ENCODE results near the gene XRCC4.

Gene XRCC4

DNA sequence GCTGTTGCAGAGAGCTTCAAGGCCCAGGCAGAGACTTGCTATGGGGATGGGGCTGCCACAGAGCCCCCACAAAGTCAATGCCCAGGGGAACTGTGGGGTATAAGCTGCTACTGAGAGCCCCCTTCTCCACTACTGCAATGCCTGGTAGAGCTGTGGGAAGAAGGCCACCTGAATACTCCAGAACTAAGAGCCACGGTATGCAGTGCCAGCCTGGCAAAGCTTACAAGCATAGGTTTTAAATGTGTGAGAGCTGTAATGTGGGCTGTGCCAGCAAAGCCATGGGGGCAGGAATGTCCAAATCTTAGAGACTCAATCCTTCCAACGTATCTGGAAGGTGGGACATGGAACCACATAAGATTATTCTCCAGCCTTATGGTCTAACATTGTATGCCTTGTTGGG, 49.2 kb downstream of the XRCC4 start:
- TF ChIP-seq, protein P1, sequence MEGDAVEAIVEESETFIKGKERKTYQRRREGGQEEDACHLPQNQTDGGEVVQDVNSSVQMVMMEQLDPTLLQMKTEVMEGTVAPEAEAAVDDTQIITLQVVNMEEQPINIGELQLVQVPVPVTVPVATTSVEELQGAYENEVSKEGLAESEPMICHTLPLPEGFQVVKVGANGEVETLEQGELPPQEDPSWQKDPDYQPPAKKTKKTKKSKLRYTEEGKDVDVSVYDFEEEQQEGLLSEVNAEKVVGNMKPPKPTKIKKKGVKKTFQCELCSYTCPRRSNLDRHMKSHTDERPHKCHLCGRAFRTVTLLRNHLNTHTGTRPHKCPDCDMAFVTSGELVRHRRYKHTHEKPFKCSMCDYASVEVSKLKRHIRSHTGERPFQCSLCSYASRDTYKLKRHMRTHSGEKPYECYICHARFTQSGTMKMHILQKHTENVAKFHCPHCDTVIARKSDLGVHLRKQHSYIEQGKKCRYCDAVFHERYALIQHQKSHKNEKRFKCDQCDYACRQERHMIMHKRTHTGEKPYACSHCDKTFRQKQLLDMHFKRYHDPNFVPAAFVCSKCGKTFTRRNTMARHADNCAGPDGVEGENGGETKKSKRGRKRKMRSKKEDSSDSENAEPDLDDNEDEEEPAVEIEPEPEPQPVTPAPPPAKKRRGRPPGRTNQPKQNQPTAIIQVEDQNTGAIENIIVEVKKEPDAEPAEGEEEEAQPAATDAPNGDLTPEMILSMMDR (IDR thresholded peaks at IDR 0.05; ENCODE audit: low read depth, low read length, missing control alignments): no peak
- no peak for DNase-seq (ENCODE audit: extremely low read depth, low read depth)
- no peak overlapping the region for H3K4me3 ChIP-seq (replicated peaks; ENCODE audit: low read depth, low read length)

- no peak overlapping the region for H3K4me3 ChIP-seq (replicated peaks; ENCODE audit: low read depth, low read length)
- TF ChIP-seq, protein P1 (IDR thresholded peaks at IDR 0.05; ENCODE audit: low read depth, low read length, missing control alignments): no peak
- DNase-seq (ENCODE audit: extremely low read depth, low read depth): no peak
Observed at GRCh38 chr5:83133797-83134196, 56.5 kb downstream of the XRCC4 start.

- TF ChIP-seq, protein P1 (IDR thresholded peaks at IDR 0.05; ENCODE audit: low read depth, low read length, missing control alignments): no peak
- no peak overlapping the region for H3K4me3 ChIP-seq (replicated peaks; ENCODE audit: low read depth, low read length)
- DNase-seq (ENCODE audit: extremely low read depth, low read depth): no peak
Observed at GRCh38 chr5:83142526-83142925, 65.2 kb downstream of the XRCC4 start.

DNA sequence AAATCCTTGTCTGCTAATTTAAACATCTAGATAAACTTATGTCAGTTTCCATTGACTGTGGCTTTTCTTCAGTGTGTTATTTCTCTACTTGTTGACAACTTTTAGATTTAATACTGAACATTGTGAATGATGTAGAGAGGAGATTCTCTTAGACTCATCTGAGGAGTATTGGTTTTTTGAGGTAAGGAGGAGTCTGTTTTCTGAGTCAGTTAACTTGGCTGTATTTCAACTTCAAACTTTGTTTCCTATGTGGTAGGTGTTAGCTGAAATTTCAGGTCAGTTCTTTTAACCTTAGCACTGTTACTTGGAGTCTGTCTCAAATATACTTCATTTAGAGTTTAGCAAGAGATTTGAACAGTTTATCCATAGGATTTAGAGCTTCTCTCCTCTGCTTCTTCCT, 67.9 kb downstream of the XRCC4 start:
- TF ChIP-seq, protein P1 (IDR thresholded peaks at IDR 0.05; ENCODE audit: low read depth, low read length, missing control alignments): no peak
- DNase-seq (ENCODE audit: extremely low read depth, low read depth): no peak
- no peak overlapping the region for H3K4me3 ChIP-seq (replicated peaks; ENCODE audit: low read depth, low read length)

DNA sequence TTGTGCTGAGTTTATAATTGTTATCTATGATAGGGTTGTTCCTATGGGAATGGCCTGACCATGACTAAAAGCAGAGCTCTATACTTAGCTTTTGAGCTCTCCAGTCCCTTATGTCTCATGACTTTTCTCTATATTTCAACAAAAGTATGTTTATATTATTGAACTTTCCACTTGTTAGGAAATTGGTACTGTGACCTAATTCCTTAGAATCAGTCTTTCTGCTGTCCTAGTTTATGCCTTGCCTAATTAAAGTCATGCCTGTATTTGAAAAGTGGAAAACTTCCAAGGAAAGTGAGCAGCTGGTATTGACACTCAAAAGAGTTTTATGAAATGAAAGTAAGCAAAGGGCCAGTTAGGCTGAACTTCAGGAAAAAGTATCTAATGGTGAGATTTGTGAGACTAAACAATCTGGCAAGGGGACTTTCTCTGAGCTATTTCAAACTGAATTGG, 68.6 kb downstream of the XRCC4 start:
- TF ChIP-seq, protein P1 (IDR thresholded peaks at IDR 0.05; ENCODE audit: low read depth, low read length, missing control alignments): no peak
- H3K4me3 ChIP-seq (replicated peaks; ENCODE audit: low read depth, low read length): no peak overlapping the region
- DNase-seq (ENCODE audit: extremely low read depth, low read depth): no peak

- DNase-seq (ENCODE audit: extremely low read depth, low read depth): no peak
Observed at GRCh38 chr5:83146441-83146840, 69.1 kb downstream of the XRCC4 start.

DNA sequence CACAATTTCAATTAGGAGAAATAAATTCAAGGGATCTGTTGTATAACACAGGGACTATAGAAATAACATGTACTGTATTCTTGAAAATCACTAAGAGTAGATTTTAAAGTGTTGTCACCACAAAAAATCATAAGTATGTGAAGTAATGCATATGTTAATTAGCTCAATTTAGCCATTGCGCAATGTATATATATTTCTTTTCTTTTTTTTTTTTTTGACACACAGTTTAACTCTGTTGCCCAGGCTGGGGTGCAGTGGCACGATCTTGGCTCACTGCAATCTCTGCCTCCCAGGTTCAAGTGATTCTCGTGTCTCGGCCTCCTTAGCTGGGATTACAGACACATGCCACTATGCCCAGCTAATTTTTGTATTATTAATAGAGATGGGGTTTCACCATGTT, 70.2 kb downstream of the XRCC4 start:
- DNase-seq (ENCODE audit: extremely low read depth, low read depth): no peak
- no peak overlapping the region for H3K4me3 ChIP-seq (replicated peaks; ENCODE audit: low read depth, low read length)
- TF ChIP-seq, protein P1 (IDR thresholded peaks at IDR 0.05; ENCODE audit: low read depth, low read length, missing control alignments): no peak

More at GRCh38 chr5:83146441-83146840, 69.1 kb downstream of the XRCC4 start:
- TF ChIP-seq, protein P1 (IDR thresholded peaks at IDR 0.05; ENCODE audit: low read depth, low read length, missing control alignments): no peak
- H3K4me3 ChIP-seq (replicated peaks; ENCODE audit: low read depth, low read length): no peak overlapping the region
